CD4-positive, alpha-beta T cell treated with Interleukin-10 for 1 hour (primary cell): Measurements from ENCODE around the gene FGF7.
"Not testable (repeated sequence)": the region's sequence is repeated elsewhere in the genome, so short reads cannot be mapped to it uniquely, and the experiment has no call there.

ENCODE experiments used
- DNase-seq: peaks from one replicate; pipeline ENCODE4 v3.0.0-alpha.2; 2020

Gene FGF7

DNA sequence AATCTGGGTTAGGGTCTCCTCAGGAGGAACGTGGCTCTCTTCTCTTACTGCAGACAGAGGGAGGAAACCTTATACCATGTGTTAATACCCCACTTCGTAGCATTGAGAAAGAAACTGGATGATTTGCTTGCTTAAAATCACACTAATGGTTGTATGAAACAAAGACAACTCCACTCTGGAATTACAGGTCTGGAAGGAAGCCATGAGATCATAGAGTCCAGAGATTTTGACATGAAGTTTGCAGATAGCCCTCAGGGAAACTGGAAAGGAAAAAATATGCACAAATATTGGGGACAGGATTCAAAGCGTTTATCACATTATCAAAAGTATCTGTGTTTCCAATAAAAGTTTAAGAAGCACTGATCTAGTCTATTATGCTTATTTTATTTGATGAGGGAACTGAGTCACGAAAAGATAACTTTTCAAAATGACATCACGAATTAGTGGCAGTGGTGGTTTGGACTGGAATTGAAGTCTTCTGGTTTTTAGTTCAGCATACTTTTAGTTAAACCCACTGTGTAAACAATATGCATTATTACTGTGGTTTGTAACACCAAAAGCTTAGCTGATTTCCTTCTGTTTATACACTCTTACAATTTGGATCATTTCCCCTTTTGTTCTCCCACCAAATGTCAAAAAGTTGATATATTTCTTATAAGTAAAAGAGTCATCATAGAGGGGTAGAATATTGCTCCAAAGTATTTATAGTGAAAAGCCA, 16.8 kb downstream of the FGF7 start:
- no peak for DNase-seq

DNA sequence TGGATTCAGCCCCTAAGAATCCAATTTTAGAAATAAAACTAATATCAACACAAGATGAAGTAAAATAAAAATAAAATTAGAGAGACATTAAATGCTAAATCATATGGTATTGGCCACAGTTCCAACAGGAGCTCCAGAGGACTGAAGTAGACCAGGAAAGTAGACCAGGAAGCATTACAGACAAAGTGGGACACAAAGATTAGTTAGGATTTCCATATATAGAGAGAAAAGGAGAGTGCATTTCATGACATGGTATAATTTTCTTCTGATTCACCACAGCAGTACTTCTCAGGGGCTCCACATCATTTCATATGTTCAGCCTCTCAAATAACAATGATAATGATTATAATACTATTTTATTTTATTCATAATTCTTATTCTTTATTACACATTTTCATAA, 18.3 kb downstream of the FGF7 start:
- no peak for DNase-seq

DNA sequence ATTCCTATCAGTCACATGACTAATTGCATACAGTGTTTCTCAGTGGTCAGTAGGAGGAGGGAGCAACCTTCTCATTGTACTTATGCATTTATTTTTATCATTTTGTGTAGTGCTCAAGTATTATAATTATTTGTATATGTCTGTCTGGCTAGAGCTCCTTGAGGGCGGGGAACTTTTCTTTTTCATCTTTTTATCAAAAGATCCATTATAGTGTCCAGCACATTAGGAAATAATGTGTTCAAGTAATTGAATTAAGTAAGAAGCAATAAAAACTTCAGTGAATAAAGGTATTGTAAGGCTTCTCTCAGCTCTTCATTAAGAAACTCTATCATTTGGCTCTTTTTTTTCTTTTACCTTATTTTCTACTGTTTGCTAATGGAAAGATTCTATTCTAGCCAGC, 18.8 kb downstream of the FGF7 start:
- DNase-seq, result no peak

DNA sequence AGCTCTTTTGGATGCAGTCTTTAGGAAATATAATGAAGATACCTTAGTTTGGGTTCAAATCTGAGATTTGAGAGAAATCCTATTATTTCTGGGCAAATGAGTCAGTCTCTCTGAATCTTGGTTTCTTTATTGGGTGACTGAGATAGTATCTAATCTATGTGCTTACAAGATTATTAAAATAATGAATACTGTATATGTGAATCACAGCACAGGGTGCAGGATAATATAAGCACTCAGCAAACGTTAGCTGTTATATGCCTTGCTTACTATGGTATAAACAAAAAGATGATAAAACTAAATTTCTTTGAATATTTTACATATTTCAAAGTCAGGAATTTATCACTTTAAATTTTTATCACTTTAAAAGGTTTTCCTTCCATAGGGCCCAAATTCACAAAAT, 29.6 kb downstream of the FGF7 start:
- no peak for DNase-seq

DNA sequence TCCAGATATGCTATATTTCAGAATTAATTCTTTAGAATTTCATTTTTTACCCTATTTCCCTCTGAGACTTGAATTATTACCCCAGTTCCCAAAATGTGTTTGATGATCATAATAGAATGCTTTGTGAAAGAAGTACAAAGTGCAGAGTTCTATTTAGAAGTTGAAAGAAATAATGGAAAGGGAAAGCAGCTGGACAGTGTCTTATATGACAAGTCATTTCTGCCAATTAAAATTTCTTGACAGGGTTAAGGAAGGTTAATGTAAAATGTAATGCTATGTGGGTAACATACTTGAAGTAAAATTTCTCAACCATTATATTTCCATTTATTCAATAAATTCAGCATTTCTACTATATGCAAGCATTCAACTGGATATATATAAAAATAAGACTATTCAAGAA, 33.1 kb downstream of the FGF7 start:
- no peak for DNase-seq

DNA sequence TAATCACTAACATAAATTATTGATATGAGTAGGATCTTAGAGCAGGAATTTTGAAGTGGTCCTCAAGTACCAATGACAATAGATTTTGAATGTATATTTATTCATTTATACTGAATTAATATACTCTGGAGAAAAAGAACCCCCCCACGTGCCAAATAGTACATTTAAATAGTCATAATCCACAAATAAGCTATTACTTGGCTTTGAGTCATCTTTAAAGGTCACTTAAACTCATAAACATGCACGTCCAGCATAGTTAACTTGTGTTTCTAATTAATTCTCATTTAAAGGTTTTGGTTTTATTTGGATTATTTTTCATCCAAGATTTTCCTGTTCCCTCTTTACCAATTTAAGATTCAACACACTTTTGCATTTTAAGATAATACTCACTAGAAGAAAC, 35.1 kb downstream of the FGF7 start:
- DNase-seq, result no peak

DNA sequence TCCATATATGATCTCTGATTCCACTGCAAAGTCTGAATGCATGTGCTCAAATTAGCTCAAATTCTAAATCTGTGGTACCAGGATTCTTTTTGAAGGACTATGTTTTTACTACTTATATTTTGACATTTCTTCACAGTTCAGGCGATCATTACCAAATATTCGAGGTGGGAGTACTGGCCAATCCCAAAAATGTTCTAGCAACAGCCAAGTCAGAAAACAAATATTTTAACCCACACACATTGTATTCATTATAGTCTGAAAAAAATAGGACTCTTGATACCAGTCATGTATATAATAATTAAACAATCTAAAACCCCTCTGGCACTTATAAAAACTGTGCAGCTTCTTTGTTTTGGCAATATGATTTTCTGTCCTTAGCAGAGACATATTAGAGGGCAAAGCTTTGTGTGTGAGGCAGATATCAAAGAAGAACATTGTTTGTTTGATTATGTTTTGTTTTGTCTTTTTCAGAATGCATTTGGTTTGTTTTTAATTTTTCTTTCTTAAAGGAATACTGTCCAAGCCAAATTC, 37.4 kb downstream of the FGF7 start:
- no peak for DNase-seq

DNA sequence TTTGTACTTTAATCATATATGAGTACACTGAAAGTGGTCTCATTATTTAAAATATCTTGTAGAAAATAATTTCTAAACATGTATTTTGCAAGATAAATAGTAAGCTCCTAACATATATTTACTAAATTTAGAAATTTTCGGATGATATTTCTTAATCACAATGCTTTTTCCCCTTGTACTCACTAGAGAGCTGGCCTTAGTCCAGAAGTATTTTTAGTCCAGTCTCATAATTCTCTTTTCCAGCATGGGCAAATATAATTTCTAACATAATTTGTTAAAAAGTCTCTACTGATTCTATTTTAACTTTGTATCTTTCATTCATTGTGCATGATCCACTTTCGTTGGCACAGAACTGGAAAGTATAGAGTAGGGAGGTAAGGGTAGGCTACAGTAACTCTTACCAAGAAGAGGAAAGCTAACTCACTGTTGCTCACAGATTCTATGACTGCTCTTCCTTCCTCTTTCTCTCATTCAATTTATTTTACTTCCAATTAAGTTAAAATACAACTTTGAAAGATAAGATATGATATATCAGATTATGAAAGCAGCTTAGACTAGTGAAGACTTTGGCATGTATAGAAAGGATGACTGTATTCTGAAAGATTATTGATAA, 39.3 kb downstream of the FGF7 start:
- DNase-seq, result no peak

DNA sequence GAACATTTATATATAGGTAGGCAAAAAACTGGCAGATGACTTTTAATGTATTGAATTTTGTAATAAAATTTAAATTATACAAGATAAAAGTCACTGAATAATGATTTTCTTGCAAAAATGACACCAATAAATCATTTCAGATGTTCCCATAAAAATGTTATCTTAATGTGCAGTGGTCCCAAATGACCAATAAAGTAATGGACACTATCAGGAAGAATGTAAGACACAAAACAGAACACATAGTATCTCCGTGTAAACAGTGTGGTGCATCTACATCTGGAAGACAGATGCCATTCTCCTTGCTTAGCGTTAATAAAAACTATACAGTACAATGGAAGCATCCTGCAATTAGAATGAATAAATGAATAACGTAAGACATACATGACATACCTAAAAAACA, 41.5 kb downstream of the FGF7 start:
- DNase-seq, result no peak

DNA sequence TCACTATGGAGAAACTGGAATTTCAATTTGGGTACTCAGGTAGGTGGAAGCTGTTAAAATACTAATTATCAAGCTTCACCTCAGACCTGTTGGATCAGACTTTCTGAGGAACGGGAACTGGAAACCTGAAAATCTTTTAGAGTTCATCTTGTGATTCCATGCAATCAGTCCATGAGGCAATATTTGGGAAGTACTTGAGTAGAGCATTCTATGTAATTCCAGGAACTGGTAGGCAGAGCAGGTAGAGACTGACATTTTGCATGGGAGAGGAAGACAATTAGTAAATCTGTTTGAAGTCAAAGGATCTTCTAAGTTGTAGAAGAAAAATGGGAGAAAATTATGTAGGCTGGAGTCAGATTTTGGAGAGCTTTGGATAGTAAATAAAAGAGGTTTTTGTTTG, 43.1 kb downstream of the FGF7 start:
- DNase-seq, result no peak

DNA sequence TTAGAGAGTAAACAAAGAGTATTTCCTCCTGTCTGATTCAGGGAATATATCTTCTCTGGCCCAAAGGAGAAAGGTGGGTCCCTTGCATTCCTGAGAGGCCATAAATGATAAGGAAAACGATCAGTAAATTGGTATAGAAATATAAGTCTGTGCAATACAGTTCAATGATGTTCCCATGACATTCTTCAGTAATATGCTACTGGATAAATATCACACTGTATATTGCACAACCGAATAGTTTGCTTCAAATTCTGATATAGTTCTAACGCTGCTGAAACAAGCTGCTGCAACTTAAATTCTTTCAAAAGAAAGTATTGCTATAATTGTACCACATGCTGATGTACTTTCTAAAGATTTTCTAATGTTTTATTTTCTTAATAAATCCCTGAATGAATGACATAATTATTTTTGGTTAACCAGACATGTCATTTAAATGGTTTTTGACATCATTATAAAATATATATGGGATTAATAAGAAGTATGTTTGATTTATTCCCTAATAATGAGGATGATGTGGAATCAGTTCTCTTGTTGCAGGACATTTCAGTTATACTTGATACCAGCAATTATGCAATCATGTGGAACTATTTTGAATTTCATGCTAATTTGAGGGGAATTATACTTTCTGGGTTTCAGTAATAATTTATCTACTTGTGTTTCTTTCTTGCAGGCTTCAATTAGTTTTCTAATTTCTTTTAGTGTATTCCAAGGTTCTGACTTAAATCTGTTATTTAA, 44.9 kb downstream of the FGF7 start:
- DNase-seq, result no peak

DNA sequence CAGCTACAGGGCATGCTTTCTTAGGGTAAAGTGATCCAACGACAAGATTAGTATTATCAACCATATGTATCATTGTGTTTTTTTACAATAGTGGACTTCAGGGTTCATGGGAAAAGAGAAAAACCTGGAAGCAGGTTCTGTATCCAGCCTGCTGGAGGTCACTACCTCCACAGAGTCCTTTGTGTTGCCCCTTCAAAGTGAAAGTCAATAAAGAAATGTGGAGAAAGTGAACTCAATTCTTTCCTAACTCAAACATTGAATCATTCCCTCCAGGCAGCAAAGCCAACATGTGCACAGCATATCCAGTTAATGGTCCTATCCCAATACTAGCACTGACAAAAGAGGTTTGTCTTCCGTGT, 45.4 kb downstream of the FGF7 start:
- DNase-seq, result no peak

DNA sequence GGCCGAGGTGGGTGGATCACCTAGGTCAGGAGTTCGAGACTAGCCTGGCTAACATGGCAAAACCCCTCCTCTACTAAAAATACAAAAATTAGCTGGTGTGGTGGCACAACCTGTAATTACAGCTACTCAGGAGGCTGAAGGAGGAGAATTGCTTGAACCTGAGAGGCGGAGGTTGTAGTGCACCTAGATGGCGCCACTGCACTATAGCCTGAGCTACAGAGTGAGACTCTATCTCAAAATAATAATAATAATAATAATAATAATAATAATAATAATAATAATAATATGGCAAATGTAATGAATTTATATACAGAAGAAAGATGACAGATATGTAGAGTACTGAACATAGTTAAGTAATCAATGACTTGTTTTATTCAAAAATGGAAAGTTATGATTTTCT, 48.2 kb downstream of the FGF7 start:
- peak; percentile 20 for DNase-seq

DNA sequence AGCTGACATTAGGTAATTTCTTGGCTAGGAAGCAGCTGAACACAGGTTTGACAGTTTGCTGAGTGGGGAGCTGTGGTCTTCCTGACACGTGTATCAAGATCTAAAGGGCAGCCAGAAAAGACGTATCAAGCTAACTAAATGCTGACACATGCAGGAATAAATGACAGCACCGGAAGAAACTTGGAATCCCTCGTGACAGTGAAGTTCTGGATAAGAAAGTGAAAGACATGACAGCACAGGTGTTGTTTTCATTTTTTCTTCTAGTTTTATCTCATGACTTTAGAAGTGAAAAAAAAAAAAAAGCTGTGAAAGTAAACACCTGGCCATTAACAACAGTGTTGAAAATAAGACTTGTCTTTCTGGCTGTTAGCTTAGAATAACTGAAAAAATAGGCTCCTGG, 48.7 kb downstream of the FGF7 start:
- no peak for DNase-seq

DNA sequence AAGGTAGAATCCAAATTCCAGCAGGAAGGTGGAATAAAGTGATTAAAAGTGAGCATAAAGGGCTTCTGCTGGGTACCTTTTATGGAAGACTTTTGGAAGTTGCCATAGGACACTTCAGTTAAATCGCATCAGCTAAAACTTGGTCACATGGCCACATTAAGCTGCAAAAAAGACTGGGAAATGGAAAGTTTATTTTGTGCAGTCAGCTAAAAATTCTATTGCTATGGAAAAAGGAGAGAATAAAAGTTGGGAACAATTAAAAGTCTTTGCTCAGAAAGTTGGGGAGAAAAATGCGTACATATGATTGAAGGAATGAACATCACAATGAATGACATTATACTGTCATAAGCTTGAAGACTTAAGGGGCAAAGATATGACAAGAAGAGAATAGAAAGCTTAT, 49.3 kb downstream of the FGF7 start:
- no peak for DNase-seq

DNA sequence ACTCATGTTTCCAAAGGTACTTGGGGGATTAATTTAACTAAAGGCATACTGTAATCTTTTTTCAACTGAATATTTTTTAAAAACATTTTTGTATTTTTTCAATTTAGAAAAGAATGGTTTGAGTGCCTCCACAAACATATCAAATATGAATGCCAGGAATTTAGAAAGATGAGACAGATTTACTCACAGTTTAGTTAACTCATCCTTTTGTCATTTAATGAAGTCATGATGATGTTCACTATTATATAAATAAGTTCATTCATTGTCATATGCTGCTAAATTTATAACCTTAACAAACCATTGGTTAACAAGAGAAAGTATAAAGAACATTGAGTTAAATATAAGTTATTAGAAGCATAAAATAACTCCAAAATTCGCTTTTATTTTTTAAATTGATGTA, 50.0 kb downstream of the FGF7 start:
- no peak for DNase-seq

DNA sequence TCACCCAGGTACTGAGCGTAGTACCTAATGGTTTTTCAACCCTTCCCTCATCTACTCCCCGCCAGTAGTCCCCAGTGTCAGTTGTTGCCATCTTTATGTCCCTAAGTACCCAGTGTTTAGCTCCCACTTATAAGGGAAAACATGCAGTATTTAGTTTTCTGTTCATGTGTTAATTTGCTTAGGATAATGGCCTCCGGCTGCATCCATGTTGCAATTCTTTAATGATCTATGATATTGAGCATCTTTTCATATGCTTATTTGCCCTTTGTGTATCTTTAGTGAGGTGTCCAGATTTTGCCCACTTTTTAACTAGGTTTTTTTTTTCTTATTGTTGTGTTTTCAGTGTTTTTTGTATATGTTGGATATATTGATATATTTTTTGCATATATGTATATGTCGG, 55.0 kb downstream of the FGF7 start:
- DNase-seq, result not testable (repeated sequence)

DNA sequence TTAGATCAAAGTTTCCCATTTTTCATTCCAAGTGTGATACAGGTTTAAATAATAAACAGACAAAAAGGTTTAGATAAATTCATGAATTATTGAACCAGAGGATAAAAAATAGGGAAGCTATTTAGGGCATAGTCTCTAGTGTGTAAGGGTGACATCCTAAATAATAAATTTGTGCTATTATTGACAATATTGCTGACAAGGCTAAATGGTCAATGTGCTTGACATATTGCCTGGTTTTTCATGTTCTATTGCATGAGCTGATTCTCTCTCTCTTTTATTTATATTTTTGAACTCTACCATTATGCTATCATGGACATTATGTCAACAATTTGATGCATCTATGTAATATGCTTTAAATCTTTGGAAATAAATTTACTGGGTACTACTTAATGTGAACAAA, 55.9 kb downstream of the FGF7 start:
- not testable (repeated sequence) for DNase-seq

DNA sequence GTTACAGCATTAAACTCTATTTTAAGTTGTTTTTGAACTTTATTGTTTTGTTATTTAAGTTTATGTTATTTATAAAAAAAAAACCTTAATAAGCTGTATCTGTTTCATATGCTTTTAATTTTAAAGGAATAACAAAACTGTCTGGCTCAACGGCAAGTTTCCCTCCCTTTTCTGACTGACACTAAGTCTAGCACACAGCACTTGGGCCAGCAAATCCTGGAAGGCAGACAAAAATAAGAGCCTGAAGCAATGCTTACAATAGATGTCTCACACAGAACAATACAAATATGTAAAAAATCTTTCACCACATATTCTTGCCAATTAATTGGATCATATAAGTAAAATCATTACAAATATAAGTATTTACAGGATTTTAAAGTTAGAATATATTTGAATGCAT, 62.4 kb downstream of the FGF7 start:
- DNase-seq, result not testable (repeated sequence)

DNA sequence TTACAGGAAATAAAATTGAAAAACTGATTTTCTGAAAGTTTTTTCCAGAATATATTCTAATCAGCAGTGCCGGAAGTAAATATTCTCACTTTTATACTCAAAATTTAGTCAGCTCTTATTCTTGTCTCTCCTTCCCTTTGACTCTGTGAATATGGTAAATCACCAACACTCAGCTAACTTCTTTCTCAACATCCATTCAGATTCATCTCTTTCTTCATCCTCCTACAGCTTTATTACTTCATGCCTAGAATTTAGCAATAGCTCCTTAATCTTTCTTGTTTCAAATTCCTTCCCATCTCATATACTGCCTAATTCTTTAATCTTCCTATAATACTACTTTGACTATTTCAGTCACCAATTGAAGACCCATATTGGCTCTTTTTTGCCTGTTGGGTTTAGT, 67.9 kb downstream of the FGF7 start:
- no peak for DNase-seq

DNA sequence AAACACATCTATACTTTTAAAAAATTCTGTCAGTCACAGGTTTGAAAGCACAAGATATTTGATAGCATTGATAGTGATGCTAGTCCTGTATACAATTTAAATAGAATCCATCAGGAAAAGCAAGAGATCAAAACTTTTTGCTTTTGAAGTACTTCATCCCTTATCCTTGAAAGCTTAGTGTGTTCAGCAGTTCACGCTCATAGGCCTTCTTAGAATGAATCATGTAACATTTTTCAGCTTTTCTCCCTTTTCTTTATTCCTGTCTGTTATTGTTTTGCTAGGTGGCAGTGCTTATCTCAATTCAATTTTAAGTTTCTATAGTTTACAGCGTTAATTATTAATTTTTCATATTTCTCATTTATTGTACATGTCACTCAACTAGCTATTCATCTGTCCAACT, 69.1 kb downstream of the FGF7 start:
- DNase-seq, result no peak

DNA sequence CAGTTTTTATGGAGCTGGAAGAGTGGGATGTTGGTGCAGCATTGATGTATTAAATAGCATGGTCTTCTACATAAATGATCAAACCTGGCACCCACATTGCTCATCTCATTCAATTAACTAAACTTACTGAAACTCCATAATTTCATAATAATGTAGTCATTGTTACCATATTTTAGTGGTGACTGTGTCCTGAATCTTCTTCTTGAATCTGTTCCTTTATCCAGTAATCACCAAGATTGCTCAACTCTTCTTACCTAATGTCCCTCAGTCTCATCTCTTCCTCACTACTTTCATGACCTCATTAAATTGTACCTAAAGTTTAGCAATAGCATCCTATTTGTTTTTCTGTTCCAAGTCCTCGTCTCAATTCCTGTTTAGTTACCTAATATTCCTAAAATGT, 69.8 kb downstream of the FGF7 start:
- no peak for DNase-seq

DNA sequence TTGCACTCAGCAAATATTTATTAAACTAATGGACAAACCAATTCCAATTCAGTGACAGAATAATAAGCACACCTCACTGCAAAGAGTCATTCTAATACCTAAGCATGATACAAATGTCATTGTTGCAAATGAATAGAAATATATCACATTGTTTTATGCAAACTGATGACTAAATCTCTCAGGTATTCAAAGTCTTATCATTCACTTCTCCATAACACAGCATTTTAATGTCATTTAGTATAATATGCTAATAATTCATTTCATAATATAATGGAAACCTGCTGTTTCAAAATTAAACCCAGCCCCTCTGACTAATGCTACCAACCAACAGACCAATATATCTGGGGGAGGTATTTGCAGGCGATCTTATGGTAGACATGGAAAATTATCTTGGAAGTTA, 71.8 kb downstream of the FGF7 start:
- no peak for DNase-seq
